NCI-H345 treated with DMSO at 0.1 percent for 48 hours (cell line): ENCODE results near the gene CHIT1.

Experiments used
- DNase-seq: peaks from one replicate; lab custom pipeline; 2025; ENCODE audit not compliant: unreplicated experiment; lab: John Stamatoyannopoulos, UW

Gene CHIT1

DNA sequence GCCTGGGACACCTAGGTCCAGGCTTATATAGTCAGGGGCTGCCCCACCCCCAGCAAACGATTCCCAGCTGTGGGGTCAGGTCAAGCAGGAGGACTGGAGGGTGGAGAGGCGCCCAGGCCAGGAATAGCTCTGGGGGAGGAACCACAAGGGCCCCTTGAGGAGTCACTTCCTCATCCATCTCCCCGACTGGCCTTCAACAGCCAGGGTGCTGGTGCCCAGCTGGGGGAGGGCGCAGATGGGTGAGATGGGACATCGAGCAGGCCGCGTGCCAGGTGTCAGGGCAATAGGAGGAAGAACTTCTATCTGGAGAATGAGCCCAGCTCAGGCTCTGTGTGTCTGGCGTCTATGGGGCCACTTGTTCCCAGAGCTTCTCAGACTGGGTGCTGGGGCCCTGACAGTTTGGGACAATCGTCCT is 53.6 kb downstream of the CHIT1 start:
- DNase-seq: no peak

GRCh38 chr1:203175237-203175826 is 54.1 kb downstream of the CHIT1 start, which contains the start of gene MYBPH:
Gene MYBPH (minus strand): TSS chr1:203175826. CDS start chr1:203175755, 71 bp downstream.
- DNase-seq: no peak

- no peak for DNase-seq
Measured at GRCh38 chr1:203174324-203174985, 55.0 kb downstream of the CHIT1 start.

DNA sequence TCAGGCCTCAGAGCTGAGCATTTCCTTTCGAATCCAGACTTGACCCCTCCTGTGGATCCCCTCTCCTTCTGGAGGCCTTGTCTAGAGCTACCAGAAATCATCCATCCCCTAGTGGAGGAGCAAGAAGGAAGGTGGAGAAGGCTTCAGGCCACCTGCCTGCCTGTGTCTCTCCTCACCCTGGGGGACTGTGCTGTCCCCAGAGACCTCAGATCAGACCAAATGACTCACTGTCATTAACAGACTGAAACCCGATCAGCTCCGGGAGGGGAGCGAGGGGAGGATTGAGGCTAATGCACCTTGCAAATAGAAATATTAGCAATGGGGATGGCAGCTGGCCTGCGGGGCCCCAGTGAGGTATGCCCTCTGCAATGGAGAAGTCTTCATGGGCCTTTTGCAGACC is 55.9 kb downstream of the CHIT1 start:
- DNase-seq: no peak

GRCh38 chr1:203173011-203173555 is 56.4 kb downstream of the CHIT1 start:
- no peak for DNase-seq

DNA sequence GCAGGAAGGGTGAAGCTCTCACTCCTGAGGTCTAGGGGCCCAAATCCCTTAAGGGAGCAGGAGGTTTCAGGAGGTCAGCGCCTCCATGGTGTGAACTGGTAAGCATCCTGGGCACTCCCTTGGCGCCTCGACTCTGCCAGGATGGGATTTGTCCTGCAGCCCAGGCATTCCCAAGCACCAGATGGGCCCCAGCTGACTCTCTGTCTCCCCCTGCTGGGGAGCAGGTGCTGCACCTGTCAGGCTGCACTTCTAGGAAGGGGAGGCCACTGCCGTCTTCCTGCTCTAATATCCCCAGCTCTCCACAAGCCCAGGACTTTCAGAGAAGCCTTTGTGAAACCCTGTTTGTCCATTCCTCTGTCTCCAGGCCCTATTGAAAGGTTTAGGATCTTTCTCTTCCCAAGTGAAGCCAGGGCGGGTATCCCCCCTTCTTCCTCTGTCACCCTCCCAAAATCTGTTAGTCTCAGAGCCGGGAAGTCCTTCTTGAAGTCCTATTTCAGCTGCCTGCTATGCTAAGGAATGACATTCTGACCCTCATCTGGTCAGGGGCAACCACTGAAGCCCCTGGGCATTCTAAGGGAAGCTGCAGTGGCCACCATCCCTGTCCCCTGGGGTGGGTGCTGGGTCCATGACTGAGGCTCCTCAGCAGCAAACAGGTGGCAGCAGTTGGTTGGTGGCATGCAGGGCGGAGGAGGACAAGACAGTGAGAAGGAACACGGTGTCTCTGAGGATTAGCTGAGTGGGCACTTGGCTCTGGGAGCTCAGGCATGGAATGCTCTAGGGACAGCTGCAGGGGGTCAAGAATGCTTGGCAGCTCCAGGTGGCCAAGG is 57.1 kb downstream of the CHIT1 start:
- DNase-seq: peak; percentile 37

DNA sequence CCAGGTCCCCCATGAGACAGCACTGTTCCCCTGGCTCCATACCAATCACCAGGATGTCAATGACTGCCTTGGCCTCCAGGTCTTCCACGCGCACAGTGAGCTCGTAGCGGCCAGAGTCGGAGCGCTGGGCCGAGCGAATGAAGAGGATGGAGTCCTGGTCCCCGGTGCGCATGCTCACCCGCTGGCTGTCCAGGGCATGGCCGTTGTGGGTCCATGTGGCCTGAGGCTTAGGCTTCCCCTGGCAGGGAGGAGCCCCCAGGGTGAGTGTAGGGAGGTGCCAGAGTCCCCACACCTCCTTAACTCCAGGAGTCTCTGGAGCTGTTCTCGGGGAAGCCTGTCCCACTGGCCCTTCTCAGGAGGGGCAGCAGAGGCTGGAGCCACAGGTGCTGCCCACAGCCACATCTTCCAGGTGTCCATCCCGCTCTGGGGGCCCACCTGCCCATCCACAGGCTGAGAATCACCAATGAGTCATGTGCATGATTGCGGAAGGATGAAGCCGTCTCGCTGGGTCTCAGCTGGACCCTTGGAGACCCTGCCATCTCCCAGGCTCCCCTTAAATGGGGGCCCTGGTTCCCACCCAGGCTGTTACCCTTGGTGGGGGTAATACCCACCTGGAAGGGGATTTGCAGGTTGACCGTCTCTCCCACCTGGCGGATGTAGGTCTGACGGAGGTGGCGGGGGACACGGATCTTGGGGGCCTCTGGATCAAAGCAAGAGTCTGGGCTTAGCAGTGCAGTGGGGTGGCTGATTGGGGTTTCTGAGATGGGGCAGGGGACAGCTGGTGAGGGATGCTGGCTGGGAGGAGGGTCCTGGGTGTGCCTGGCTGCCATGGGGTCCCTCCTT is 57.9 kb downstream of the CHIT1 start:
- DNase-seq: no peak

DNA sequence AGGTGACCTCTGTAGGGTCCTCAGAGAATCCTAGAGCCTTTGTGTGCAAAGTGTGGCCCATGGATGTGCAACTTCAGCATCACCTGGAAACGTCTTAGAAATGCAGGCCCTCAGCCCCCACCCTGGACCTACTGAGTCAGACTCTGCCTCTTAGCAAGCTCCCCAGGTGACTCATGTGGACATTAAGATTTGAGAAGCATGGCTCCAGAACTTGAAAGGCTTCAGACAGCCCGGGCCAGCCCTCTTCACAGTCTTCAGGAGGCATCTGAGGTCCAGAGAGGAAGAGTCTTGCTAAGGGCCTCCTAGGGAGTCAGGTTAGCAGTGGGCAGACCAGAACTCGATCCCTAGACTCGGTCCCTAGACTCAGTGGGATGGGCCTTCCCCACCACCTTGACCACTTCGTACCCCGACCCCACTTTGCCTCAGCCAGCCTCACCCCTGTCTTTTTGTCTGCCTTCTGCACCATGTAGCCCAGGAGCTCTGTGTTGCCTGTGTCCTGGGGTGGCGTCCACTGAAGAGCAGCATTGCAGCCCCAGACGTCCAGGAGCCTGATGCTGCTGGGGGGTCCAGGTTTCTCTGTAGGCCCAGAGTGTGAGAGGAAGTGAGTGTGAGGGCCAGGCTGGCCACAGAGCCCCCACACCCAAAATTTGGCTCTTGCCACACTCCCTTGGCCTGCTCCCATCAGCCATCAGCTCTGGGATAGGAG is 58.7 kb downstream of the CHIT1 start:
- no peak for DNase-seq

- DNase-seq: no peak
Measured at GRCh38 chr1:203169770-203170520, 59.5 kb downstream of the CHIT1 start.

GRCh38 chr1:203168991-203169390 is 60.5 kb downstream of the CHIT1 start:
- DNase-seq: no peak

DNA sequence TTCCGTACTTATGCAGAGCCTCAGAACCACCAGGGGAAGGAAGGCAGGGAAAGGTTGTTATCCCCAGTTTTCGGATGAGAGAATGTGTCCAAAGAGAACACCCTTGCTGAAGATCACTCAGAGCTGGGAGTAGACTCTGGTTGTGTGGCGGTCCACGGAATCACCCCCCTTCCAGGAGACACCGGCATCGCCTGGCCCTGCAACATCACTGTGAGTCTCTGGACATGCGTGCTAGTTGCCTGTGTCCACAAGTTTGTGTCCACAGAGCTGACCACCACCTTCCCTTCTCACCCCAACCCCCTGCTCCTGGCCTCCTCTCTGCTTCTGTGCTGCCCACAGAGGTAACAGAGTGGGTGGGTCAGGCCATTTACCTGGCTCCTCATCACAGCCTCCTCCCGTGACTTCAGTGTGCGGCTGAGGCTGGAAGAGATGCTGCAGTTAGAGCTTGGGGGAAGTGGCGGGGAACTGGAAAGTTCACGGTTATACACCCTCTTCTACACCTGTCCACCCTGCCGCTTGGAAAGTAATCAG is 61.2 kb downstream of the CHIT1 start:
- DNase-seq: no peak

DNA sequence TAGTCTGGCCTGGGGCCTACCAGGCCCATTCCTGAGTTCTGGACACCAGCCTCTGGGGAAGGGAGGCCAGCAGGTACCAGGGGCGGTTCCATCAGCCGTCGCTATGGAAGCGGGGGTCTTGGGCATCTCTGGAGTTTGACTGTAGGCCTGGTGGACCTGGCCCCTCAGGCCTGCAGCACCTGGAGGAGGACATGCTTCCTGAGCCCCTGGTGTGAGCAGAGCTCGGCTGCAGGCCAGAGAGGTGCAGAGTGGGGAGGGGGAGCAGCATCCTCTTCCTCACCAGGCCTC is 61.6 kb downstream of the CHIT1 start:
- no peak for DNase-seq

- DNase-seq: no peak
Measured at GRCh38 chr1:203167026-203167912, 62.2 kb downstream of the CHIT1 start.

DNA sequence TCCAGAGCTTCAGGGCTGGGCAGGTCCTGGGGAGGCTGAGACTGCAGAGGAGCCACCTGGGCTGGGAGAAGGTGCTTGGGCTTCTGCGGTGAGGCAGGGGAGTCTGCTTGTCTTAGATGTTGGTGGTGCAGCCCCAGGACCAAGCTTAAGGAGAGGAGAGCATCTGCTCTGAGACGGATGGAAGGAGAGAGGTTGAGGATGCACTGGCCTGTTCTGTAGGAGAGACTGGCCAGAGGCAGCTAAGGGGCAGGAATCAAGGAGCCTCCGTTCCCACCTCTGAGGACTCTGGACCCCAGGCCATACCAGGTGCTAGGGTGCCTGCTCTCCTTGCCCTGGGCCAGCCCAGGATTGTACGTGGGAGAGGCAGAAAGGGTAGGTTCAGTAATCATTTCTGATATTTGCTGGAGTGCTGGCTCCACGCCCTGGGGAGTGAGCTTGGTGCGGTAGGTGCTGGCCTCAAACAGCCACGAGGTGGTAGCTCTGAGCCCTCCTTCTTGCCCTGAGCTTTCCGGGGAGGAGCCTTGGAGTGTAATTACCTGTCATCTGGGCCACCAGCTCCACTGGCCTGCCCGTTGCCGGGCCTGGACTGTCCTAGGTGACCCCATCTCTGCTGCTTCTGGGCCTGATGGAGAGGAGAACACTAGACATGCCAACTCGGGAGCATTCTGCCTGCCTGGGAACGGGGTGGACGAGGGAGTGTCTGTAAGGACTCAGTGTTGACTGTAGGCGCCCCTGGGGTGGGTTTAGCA is 63.1 kb downstream of the CHIT1 start:
- DNase-seq: no peak
